ENCODE results near the gene ZNF44.
"Not testable (repeated sequence)": the region's sequence is repeated elsewhere in the genome, so short reads cannot be mapped to it uniquely, and the experiment has no call there.

The ZNF44 gene

DNA sequence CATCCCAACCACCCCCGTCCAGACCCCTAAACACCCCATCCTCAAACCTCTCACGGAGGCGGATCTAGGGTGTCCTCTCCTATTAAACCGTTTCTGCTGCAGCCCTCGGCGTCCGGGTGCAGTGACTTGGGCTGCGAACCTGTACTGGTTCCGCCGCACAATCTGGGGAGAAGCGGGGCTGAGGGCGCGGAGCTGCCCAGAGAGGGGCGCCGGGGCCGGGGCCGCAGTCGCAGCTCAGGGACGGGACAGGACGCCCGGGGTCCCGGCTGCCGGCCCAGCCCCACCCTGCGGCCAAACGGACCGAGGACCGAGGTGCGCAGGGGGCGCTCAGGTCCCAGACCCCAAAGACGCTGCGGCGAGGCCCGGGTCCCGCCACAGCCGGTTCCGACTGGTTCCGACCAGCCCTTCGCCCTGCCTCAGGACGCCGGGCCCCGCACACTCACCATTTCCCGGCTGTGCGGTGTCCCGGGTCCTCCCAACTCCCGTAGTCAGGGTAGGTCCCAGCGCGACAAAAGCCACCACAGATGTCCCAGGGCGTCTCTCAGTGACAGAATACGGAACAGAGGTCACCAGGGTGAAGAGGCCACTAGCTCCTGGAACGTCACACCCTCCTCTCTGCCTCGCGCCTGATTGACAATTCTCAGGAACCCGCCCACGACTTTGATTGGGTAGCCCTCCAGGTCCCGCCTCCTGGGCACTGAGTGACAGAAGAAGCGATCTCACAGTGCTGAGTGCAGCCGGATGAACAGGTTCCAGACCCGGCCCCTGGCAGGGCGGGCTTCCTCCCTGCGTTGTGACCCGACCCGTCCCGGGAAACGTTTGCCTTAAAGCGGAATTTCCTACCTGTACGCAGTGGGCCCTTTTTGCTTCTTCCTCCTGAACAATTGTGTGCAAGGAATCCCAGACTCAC lies at the start of gene ZNF44:
ZNF44 (minus strand) TSS at position 635 of the 910 bp plus-strand sequence; CDS start at position 446, 189 bp downstream.
- peak; percentile 87 to 95 for DNase-seq

DNA sequence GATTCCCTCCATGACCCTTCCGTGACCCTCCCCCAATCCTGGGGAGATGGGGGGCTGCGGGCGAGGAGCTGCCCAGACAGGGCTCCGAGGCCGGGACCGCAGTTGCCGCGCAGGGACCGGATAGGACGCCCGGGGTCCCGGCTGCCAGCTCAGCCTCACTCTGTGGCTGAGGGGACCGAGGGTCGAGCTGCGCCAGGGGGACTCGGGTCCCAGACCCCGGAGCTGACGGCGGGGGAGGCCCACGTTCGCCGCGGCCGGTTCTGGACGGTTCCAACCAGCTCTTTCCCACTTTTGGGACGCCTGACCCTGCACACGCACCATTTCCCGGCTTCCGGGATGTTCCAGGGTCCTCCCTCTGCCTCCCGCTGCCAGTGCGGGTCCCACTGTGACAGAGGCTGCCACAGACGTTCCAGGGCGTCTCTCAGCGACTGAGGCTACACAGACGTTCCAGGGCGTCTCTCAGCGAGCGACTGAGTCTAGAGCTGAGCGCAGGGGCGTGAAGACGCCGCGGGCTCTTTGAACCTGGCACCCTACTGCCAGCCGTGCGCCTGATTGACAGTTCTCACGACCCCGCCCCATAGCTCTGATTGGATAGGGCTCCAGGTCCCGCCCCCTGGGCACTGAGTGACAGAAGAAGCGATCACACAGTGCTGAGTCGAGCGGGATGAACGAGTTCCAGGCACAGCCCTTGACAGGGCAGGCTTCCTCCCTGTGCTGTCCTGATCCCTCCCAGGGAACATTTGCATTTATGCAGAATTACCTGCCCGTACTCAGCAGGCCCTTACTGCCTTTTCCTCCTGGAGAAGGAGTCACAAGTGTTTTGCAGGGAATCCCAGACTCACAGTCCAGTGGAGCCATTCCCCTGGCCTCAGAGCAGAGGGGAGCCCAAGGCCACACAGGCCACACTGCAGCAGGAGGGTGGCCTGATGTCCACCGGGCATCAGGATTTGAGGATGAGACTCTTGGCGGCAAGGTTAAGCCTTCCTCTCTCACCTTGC lies 38.8 kb upstream of the ZNF44 start, which contains the start of gene ZNF563:
ZNF563 (minus strand) TSS at position 472 of the 998 bp plus-strand sequence; CDS start at position 321, 151 bp downstream.
- peak; percentile 98 to 99 for DNase-seq

DNA sequence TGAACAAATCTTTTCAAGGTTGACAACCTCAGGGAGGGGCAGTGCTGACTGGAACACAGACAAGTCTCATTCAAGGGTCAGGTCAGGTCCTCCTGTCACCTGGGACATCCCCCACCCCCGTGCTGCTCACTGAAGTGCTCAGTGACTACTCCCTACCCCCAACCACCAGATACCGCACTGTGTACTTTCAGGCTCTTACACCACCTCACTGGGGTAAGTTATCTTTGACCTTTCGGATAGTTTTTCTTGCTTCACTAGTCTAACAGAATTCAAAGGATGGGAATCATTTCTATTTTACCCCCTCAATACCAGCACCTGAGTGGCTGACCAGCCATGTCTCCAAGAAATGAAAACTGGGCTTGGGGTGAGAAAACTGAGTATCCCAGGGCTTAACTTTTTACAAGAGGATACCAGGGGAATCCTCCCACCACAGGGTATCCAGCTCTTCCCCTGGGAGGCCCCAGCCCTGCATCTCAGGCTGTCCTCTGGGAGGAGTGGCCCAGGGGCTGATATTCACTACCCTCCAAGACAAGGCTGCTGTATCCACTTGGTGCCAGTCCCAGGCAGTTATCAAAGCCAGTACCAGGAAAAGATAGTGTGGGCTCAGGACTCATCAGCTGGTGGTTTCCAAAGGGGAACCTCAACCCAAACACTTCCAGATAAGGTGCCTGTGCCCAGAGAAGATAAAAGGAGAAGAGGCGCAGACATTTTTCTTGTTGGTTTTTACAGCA lies 36.7 kb upstream of the ZNF44 start:
- DNase-seq: peak; percentile 63 to 65

DNA sequence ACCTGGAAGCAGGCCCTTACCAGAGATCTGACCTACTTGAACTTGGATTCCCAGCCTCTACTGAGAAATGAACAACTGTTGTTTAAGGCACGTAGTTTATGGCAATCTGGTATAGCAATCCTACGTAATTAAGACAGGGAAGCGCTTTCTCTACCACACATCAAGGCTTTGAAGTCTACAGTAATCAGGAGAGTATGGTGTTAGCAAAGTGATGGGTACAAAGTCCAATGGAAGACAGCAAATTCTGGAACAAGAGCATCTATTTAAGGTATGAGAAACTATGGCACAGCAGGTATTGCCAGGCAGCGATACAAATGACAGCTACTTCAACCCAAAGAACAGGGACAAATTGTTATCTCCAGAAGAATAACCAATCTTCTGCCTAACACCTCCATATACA lies 35.7 kb upstream of the ZNF44 start:
- no peak for DNase-seq

DNA sequence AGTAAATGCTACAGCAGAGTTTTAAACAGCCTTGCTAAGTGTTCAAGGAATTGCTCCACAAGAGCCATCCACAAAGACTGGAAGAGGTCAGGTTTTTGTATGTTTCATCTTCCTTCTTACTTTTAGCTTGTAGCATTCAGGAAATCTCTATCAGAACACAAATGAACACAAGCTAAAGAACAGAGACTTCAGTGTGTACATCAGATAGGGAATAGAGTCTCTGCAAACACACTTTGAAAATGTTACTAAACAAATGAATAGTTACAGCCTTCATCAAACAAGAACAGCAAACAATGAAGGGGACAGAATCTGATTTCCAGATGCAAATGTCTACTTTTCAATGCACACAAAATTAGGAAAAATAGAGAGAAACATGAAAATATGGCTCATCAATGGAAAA lies 31.0 kb upstream of the ZNF44 start:
- DNase-seq: no peak

DNA sequence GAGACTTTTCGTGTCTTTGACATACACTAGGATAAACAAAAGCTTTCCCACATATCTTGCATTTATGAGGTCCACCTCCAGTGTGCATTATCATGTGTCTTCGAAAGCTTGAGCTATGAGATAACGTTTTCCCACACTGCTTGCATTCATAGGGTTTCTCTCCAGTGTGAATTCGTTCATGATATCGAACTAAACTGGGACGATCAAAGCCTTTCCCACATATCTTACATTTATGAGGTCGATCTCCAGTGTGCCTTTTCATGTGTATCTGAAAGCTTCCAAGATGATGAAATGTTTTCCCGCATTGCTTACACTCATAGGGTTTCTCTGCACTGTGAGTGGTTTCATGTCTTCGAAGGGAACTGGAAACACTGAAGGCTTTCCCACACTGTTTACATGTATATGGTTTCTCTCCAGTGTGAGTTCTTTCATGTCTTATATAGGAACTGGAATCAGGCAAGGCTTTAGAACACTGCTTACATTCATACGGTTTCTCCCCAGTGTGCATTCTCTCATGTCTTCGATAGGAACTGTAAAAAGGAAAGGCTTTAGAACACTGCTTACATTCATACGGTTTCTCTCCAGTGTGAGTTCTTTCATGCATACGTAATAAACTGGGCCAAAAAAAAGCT lies 24.2 kb upstream of the ZNF44 start:
- no peak for DNase-seq

DNA sequence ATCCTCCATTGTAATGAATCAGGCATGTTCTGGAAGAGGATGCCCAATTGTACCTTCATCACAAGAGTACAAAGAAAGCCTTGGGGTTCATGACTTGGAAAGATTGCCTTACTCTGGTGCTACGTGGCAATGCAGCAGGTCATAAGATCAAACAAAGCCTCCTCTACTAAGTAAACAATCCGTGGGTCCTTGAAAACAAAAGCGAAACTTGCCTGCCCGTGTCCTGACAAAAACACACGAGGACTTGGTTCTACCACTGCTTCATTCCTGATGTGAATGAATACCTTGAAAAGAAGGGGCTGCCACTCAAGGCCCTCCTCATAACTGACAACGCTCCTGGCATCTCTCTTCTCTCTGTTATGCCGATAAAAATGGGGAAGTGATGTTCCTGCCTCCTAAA lies 19.9 kb upstream of the ZNF44 start:
- no peak for DNase-seq

DNA sequence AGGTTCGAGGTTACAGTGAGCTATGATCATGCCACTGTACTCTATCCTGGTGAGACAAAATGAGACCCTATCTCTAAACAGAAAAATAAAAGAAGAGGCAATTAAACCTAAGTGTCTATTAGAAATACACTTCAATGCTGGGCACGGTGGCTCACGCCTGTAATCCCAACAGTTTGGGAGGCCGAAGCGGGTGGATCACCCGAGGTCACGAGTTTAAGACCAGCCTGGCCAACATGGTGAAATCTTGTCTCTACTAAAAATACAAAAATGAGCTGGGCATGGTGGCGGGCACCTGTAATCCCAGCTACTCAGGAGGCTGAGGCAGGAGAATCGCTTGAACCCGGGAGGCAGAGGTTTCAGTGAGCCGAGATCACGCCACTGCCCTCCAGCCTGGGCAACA lies 14.2 kb upstream of the ZNF44 start:
- not testable (repeated sequence) for DNase-seq

DNA sequence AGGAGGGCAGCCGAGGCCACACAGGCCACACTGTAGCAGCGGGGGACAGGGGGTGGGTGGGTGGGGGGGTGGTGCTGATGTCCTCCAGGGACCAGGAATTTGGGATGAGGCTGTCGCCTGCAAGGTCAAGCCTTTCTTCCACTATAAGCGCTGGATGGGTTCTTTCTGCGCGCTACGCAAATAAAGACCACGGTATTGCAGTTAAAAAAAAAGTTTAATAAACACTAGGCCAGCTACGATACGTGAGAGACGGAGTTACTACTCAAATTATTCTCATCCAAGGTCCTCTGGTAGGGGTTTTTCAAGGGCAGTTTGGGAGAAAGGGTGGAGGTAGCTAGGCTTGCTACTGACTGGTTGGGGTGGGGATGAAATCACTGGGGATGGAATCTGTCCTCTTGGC lies 508 bp upstream of the ZNF44 start:
- no peak for DNase-seq

DNA sequence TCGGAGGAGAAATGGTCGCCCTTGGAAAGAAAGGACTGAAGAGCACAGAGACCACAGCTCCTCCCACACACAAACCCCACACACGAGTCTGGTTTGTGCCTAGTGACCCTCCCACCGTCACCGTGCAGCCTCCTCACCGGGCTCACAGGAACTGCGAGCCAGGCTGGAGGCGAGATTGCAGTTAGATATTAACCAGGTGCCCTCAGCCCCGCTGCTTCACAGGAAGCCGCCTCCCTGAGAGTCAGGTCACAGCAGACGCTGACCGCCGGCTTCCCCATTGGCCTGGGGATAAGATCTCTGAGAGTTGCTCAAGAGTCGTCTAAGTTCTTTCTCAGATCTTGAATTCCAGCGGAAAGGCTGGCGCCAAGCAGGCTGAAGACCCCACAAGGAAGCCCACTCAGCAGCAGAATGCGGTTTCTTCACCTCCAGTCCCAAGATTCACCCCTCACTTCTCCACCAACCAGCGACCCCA lies 870 bp downstream of the ZNF44 start:
- peak; percentile 30 to 32 for DNase-seq

DNA sequence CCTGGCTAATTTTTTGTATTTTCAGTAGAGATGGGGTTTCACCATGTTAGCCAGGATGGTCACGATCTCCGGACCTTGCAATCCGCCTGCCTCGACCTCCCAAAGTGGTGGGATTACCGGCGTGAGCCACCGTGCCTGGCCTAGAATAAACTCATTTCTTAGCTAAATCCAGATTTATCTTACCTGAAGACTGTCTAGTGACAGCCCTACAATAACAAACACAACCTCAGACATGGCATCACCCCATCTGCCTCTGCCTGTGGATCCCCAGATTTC lies 5.0 kb downstream of the ZNF44 start:
- DNase-seq: no peak

DNA sequence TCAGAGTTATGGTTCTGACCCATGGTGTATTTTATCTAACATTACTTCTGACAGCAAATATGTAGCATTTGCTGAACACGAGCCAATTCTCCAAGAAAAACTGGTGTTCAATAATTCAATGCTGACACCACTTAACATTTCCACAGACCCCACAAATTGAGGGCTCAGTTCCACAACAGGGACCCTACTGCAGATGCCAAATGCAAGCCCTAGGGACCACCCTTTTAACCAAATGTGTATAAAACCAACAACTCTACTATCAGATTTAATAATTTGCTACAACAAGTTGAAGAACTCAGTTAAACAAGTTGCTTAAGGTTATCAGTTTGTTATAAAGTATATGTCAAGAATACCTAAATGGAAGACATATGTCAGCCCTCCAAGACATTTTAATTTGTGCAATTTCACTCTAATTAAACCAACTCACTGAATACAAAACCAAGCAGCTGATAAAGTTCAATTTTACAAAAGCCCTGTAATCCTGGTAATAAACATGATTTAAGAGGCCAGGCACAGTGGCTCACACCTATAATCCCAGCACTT lies 6.7 kb downstream of the ZNF44 start:
- no peak for DNase-seq

DNA sequence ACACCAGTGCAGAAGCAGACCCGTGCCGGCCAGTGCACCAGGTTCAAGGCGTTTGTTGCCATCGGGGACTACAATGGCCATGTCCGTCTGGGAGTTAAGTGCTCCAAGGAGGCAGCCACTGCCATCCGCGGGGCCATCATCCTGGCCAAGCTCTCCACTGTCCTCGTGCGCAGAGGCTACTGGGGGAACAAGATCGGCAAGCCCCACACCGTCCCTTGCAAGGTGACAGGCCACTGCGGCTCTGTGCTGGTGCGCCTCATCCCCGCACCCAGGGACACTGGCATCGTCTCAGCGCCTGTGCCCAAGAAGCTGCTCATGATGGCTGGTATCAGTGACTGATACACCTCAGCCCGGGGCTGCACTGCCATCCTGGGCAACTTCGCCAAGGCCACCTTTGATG lies 10.1 kb downstream of the ZNF44 start:
- DNase-seq: no peak

DNA sequence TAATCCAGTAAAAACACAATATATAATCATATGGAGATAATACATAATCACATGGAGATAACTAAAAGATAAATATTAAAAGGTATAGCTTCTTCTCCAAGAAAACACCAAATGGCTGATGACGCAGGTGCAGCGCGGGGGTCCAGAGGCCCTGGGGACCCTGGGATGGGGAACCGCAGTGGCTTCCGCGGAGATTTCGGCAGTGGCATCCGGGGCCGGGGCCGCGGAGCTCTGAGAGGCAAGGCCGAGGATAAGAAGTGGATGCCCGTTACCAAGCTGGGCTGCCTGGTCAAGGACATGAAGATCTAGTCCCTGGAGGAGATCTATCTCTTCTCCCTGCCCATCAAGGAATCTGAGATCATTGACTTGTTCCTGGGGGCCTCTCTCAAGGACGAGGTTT lies 10.5 kb downstream of the ZNF44 start:
- no peak for DNase-seq

DNA sequence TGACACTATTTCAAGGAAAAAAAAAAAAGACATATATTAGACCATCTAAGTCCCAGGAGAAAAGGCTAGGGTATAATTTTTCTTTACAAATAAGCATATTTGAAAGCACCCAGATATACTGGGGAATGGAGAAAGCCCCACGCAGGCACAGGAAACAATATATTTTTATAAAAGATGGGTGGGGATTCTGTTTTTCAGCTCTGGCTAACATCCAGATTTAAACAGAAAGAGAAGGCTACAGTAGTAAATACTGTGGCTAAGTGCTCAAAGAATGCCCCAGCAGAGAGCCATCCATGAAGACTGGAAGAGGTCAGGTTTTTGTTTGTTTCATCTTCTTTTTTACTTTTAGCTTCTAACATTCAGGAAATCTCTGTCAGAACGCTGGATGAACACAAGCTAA lies 16.0 kb downstream of the ZNF44 start:
- DNase-seq: no peak

DNA sequence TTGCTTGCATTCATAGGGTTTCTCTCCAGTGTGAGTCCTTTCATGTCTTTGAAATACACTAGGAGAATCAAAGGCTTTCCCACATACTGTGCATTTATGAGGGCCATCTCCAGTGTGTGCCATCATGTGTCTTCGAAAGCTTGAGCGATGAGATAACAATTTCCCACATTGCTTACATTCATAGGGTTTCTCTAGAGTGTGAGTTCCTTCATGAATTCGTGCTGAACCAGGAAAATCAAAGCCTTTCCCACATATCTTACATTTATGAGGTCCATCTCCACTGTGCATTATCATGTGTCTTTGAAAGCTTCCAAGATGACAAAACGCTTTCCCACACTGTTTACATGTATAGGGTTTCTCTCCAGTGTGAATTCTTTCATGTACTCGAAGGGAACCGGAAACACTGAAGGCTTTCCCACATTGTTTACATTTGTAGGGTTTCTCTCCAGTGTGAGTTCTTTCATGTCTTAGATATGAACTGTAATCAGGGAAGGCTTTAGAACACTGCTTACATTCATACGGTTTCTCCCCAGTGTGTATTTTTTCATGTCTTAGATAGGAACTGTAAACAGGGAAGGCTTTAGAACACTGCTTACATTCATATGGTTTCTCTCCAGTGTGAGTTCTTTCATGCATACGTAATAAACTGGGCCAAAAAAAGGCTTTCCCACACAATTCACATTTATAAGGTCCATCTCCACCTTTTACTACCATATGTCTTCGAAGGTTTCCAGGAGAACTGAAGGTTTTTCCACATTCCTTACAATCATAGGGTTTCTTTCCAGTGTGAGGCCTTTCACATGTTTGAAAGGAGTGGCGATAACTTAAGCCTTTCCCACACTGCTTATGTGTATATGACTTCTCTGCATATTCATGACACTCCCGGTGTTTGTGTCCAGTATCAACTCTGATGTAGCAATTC lies 21.4 kb downstream of the ZNF44 start:
- no peak for DNase-seq

DNA sequence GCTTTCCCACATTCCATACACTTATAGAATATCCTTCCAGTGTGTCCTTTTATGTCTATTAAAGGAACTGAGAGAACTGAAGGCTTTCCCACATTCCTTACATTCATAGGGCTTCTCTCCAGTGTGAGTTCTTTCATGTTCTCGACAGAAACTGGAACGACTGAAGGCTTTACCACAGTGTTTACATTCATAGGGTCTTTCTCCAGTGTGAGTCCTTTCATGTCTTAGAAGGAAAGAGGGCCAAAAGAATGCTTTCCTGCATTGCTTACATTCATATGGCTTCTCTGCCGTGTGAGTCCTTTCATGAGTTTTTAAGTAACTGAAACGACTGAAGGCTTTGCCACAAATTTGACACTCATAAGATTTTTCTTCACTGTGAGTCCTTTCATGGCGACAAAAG lies 22.3 kb downstream of the ZNF44 start:
- DNase-seq: no peak

DNA sequence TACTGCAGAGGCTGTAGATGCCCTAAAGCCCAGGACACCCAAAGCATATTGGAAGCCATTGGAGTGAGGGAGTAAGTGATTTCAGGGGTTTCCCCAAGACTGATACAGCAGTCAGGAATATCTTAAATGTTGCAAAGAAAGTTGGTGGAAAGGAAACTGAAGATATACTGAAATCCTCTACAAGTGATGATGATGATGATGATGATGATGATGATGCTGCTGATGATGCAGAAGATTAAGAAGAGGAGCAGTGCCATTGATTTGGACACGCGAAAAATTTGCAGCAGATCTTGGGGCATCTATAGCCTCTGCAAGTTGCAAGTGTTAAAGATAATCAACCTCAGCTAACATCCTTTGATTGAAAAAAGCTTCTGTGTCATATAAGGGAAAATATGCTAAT lies 23.8 kb downstream of the ZNF44 start:
- DNase-seq: no peak

DNA sequence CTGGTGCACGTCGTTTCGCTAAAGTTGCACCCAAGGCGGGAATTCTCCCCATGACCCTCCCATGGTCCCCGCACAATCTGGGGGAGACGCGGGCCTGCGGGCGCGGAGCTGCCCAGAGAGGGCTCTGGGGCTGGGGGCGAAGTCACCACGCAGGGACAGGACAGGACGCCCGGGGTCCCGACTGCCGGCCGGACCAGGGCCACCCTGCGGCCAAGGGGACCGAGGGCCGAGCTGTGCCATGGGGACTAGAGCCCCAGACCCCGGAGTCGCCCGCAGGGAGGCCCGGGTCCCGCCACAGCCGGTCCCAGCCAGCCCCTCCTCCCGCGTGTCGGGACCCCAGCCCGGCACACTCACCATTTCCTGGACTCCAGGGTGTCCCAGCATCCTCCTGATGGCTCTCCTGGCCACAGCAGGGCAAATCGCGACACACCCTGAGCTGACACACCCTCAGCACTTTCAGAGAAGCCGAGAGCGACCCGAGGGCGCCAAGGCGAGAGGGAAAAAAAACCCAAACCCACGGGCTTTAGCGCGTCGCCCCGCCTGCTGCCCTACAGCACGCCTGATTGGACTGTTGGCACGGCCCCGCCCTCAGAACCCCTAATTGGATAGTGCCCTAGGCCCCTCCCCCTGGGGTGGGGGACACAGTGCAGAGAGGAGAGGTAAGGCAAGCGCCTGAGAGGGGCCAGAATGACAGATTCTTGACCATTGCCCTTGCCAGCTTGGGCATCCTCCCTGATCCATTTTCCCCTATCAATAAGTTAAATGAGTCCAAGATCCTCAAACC lies 28.6 kb downstream of the ZNF44 start:
- DNase-seq: no peak

DNA sequence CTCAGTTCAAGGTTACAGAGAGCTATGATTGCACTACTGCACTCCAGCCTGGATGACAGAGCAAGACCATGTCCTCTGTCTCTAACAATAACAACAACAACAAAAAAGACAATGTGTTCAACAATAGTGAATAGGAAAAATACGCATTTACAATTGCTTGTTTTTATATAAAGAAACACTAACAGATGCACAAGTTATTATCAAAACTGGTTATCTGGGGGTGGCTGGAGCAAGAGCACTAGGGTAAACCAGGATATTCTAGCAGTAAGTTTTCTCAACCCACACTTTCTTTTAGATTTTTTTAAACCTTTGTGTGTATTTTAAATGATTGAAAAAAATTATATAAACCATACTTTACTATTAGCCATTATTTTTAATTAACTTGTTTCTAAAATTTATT lies 33.1 kb downstream of the ZNF44 start:
- no peak for DNase-seq

All from stimulated activated CD4-positive, alpha-beta T cell treated with anti-CD3 and anti-CD28 coated beads, Interleukin-2, amount 100 ng/mL, for 48 hours (primary cell).